Heart left ventricle (tissue), 13 donors: ENCODE results near the gene ARPC2.

Experiments used
- POLR2A ChIP-seq, 2 donors: fragments of 450-650 bp; IDR thresholded peaks; one replicate each; pipeline ENCODE4 v1.6.1; 2017; ENCODE audit warnings: antibody characterized with exemption in 2 of 2, mild to moderate bottlenecking in 2 of 2, moderate library complexity in 2 of 2
- TF ChIP-seq, protein P1 (sequence below), 12 donors: fragments of 200-600 bp; sonication (generic) in 4 of 12; IDR thresholded peaks; one replicate each; pipeline versions ENCODE4 v1.5.0 to v1.8.0; 2018 to 2022; ENCODE audit warnings: antibody characterized with exemption in 12 of 12, mild to moderate bottlenecking in 5 of 12
- donor health status: ischemic (EF 13 %, LVEDD 7.1; RV severe dilation, severe dysfunction).
- donor health status: DM: no; HTN: yes; CAD: no.
- donor health status: DM: no; HTN: no; CAD: no.
- donor health status: ischemic (EF 25% LVEDD 6.9; RV normal size, moderate dysfunction).
- donor health status: ischemic (EF 25% LVEDD 5.7; RV mildly dilated, moderate dysfunction).
- donor health status: ischemic (EF 35%, LVEDD 5.7; RV mildly dilated, moderate dysfunction).
- donor health status: nonischemic (EF 11% LVEDD 7.7; RV severe dilation, severe dysfunction).
- donor health status: DM: yes; HTN: yes; CAD: no.
- donor health status: PGD.
- donor health status: ischemic (EF 29% LVEDD 5.4; RV normal size, mild dysfunction).
- donor health status: nonischemic (EF 23%, LVEDD 6.1; RV moderate dilation, normal function).

DNA sequence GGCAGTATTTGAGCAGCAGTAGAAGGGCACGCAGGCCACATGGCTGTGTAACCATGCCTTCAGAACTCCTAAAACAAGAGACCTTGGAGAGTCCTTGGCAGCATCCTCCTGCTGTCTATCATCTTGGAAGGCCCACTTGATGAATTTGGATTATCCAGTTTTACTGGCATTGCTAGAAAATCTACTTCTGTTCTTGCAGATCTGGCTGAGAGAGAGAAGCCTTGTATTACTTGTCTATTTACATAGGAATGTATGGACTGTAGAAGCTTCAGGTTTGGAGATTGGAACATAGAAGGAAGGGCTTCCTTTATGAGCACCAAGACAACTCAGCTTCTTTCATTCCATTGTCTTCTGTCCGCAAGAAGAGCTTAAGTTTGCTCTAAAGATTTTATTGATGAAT, 27.7 kb downstream of the ARPC2 start:
- TF ChIP-seq, protein P1, sequence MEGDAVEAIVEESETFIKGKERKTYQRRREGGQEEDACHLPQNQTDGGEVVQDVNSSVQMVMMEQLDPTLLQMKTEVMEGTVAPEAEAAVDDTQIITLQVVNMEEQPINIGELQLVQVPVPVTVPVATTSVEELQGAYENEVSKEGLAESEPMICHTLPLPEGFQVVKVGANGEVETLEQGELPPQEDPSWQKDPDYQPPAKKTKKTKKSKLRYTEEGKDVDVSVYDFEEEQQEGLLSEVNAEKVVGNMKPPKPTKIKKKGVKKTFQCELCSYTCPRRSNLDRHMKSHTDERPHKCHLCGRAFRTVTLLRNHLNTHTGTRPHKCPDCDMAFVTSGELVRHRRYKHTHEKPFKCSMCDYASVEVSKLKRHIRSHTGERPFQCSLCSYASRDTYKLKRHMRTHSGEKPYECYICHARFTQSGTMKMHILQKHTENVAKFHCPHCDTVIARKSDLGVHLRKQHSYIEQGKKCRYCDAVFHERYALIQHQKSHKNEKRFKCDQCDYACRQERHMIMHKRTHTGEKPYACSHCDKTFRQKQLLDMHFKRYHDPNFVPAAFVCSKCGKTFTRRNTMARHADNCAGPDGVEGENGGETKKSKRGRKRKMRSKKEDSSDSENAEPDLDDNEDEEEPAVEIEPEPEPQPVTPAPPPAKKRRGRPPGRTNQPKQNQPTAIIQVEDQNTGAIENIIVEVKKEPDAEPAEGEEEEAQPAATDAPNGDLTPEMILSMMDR (IDR thresholded peaks at IDR 0.05) = no peak
- TF ChIP-seq POLR2A (IDR thresholded peaks at IDR 0.05) = no peak
